ENCODE measurements around the gene TTC23.

GRCh38 chr15:99250857-99251841 lies 1.8 kb upstream of the TTC23 start, which contains the start of gene LRRC28:
- TF ChIP-seq TCF12 (IDR thresholded peaks at IDR 0.05; ENCODE audit: low read depth) (no peak), YY1 (IDR thresholded peaks at IDR 0.05; ENCODE audit: low read depth) (no peak), EP300 (IDR thresholded peaks at IDR 0.05; ENCODE audit: borderline replicate concordance) (no peak), TEAD4 (IDR thresholded peaks at IDR 0.05) (0 out of 2 replicates have a peak, but pooled peaks have one; percentile 6), REST (IDR thresholded peaks at IDR 0.05; ENCODE audit: low read depth) (no peak), ZBTB7A (IDR thresholded peaks at IDR 0.05; ENCODE audit: low read depth) (no peak), CEBPB (IDR thresholded peaks at IDR 0.05) (no peak), EGR1 (IDR thresholded peaks at IDR 0.05) (no peak), TAF1 (IDR thresholded peaks at IDR 0.05; ENCODE audit: low read depth) (peak; percentile 96)
- TF ChIP-seq, protein P1, sequence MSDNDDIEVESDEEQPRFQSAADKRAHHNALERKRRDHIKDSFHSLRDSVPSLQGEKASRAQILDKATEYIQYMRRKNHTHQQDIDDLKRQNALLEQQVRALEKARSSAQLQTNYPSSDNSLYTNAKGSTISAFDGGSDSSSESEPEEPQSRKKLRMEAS (IDR thresholded peaks at IDR 0.05) = peak; percentile 87
